OCI-LY1 (cell line): Measurements from ENCODE around the gene MYO5C.

ENCODE experiments used
- H2AFZ ChIP-seq: fragments of 200-600 bp; sonication (generic), shearing (Covaris generic); 2 replicates; pipeline ENCODE4 v1.6.0; 2014; ENCODE audit warnings: antibody characterized with exemption, mild to moderate bottlenecking, low read length
- H3F3A ChIP-seq: fragments of 200-600 bp; sonication (generic), shearing (Covaris generic); 2 replicates; pipeline ENCODE4 v1.6.0; 2014; ENCODE audit warnings: mild to moderate bottlenecking, antibody characterized with exemption, low read length, moderate library complexity; ENCODE audit not compliant: insufficient read depth
- H3K27ac ChIP-seq: fragments of 200-600 bp; sonication (generic); 2 replicates; pipeline ENCODE4 v1.5.1; 2014; ENCODE audit warnings: low read length, mixed run types, mild to moderate bottlenecking, low read depth; ENCODE audit not compliant: poor library complexity, severe bottlenecking
- H3K27me3 ChIP-seq: fragments of 200-600 bp; sonication (generic); 2 replicates; pipeline ENCODE4 v1.6.0; 2014; ENCODE audit warnings: antibody characterized with exemption, mild to moderate bottlenecking, low read length, moderate library complexity; ENCODE audit not compliant: insufficient read depth
- H3K36me3 ChIP-seq: fragments of 200-600 bp; sonication (generic); 2 replicates; pipeline ENCODE4 v1.6.1; 2014; ENCODE audit warnings: mild to moderate bottlenecking, antibody characterized with exemption, low read length, moderate library complexity, mixed read lengths; ENCODE audit not compliant: insufficient read depth
- H3K4me1 ChIP-seq: fragments of 200-600 bp; sonication (generic); 2 replicates; pipeline ENCODE4 v1.5.1; 2014; ENCODE audit warnings: mild to moderate bottlenecking, low read length, moderate library complexity; ENCODE audit not compliant: insufficient read depth, severe bottlenecking
- H3K4me2 ChIP-seq: fragments of 200-600 bp; sonication (generic), shearing (Covaris generic); 2 replicates; pipeline ENCODE4 v1.6.1; 2014; ENCODE audit warnings: low read length
- H3K4me3 ChIP-seq: fragments of 200-600 bp; sonication (generic); 2 replicates; pipeline ENCODE4 v1.5.1; 2014; ENCODE audit warnings: low read length, low read depth, mild to moderate bottlenecking, mixed read lengths; ENCODE audit not compliant: poor library complexity, severe bottlenecking
- H3K79me2 ChIP-seq: fragments of 200-600 bp; shearing (Covaris generic); 2 replicates; pipeline ENCODE4 v1.6.1; 2016; ENCODE audit warnings: mixed run types, low read length, mixed read lengths; ENCODE audit not compliant: insufficient read depth
- H3K9ac ChIP-seq: fragments of 200-600 bp; sonication (generic), shearing (Covaris generic); 2 replicates; pipeline ENCODE4 v1.6.1; 2014; ENCODE audit warnings: mild to moderate bottlenecking, low read length, mixed read lengths
- H3K9me2 ChIP-seq: fragments of 200-600 bp; sonication (generic), shearing (Covaris generic); 2 replicates; pipeline ENCODE4 v1.6.1; 2014; ENCODE audit warnings: low read depth, mild to moderate bottlenecking, low read length, mixed read lengths
- H3K9me3 ChIP-seq: fragments of 200-600 bp; shearing (Covaris generic); 2 replicates; pipeline ENCODE4 v1.6.1; 2014; ENCODE audit warnings: low read length, mixed read lengths
- H4K20me1 ChIP-seq: fragments of 200-600 bp; sonication (generic), shearing (Covaris generic); 2 replicates; pipeline ENCODE4 v1.6.0; 2016; ENCODE audit warnings: mild to moderate bottlenecking, low read length; ENCODE audit not compliant: insufficient read depth
- EZH2 ChIP-seq: fragments of 200-600 bp; sonication (generic), shearing (Covaris generic); IDR thresholded peaks from 2 replicates; pipeline ENCODE4 v1.8.0; 2017; ENCODE audit warnings: borderline replicate concordance, mixed run types, mild to moderate bottlenecking, antibody characterized with exemption, low read length, moderate library complexity, mixed read lengths
- TF ChIP-seq, protein P1 (sequence below): fragments of 200-600 bp; sonication (generic), shearing (Covaris generic); IDR thresholded peaks from 2 replicates; pipeline ENCODE4 v1.5.1; 2017; ENCODE audit warnings: mild to moderate bottlenecking, antibody characterized with exemption, low read length, moderate library complexity, mixed read lengths

Gene MYO5C

DNA sequence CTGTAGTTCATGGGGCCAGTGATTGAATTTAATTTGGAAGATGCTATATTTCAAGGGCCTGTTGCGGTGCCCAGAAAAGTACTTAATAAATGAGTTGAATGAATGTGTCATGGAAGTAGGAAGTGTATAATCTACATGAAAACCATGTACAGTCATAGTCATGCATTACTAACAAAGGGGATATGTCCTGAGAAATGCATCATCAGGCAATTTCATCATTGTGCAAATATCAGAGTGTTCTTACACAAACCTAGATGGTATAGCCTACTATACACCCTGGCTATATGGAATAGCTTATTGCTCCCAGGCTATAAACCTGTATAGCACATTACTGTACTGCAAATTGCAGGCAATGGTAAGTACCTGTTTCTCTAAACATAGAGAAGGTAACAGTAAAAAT, 10.7 kb upstream of the MYO5C start:
- Histone ChIP-seq H3K9me2 (no peaks in the 10 kb centered on the region), H3K4me2 (no peak overlapping the region), H3K79me2 (no peaks in the 10 kb centered on the region), H3K4me1 (peaks cover 17% of the 10 kb centered on the region), H3K27ac (no peak overlapping the region), H2AFZ (no peak overlapping the region), H3F3A (no peaks in the 10 kb centered on the region), H4K20me1 (no peaks in the 10 kb centered on the region), H3K9ac (no peak overlapping the region), H3K4me3 (no peak overlapping the region), H3K9me3 (no peaks in the 10 kb centered on the region), H3K27me3 (no peaks in the 10 kb centered on the region), H3K36me3 (no peaks in the 10 kb centered on the region)
- TF ChIP-seq, protein P1, sequence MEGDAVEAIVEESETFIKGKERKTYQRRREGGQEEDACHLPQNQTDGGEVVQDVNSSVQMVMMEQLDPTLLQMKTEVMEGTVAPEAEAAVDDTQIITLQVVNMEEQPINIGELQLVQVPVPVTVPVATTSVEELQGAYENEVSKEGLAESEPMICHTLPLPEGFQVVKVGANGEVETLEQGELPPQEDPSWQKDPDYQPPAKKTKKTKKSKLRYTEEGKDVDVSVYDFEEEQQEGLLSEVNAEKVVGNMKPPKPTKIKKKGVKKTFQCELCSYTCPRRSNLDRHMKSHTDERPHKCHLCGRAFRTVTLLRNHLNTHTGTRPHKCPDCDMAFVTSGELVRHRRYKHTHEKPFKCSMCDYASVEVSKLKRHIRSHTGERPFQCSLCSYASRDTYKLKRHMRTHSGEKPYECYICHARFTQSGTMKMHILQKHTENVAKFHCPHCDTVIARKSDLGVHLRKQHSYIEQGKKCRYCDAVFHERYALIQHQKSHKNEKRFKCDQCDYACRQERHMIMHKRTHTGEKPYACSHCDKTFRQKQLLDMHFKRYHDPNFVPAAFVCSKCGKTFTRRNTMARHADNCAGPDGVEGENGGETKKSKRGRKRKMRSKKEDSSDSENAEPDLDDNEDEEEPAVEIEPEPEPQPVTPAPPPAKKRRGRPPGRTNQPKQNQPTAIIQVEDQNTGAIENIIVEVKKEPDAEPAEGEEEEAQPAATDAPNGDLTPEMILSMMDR: no peak
- TF ChIP-seq EZH2: no peak

DNA sequence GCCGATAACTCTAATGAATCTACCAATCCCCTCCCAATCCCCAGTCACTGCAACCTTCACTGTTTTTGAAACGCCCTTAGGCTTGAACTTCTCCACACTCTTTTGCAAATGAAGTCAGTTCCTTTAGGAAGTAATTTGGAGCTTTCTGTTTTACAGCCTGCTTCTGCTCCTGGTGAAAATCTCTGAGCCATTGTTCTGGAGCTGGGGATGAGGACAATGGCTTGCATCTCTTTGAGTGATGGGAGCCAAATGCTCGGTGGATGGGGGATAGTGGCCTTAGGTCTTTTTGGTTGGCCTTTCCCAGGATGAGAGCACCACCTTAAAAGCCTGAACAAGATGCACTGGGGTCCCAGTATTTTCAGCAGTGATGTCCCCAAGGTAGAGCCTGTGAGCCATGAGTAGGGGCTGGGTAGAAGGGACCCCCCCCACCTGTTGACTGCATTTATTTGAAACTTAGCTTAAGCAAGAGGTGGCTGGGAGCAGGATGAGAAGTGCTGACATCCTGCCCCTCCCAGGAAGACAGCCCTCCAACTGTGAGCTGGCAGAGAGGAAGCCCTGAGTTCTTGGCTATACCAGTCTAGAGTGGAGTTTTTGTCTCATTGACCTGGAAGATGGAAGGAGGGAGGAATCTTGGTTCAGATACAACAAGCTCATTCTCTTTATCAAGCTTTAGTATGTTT, 7.6 kb upstream of the MYO5C start:
- Histone ChIP-seq H3K27me3 (no peaks in the 10 kb centered on the region), H3K9me2 (no peaks in the 10 kb centered on the region), H3K4me1 (peaks cover 5% of the 10 kb centered on the region), H3F3A (no peaks in the 10 kb centered on the region), H4K20me1 (no peaks in the 10 kb centered on the region), H3K9me3 (no peaks in the 10 kb centered on the region), H3K27ac (no peak overlapping the region), H3K4me2 (no peak overlapping the region), H3K36me3 (no peaks in the 10 kb centered on the region), H2AFZ (no peak overlapping the region), H3K79me2 (no peaks in the 10 kb centered on the region), H3K9ac (no peak overlapping the region), H3K4me3 (no peak overlapping the region)
- TF ChIP-seq EZH2: no peak
- TF ChIP-seq, protein P1: no peak

DNA sequence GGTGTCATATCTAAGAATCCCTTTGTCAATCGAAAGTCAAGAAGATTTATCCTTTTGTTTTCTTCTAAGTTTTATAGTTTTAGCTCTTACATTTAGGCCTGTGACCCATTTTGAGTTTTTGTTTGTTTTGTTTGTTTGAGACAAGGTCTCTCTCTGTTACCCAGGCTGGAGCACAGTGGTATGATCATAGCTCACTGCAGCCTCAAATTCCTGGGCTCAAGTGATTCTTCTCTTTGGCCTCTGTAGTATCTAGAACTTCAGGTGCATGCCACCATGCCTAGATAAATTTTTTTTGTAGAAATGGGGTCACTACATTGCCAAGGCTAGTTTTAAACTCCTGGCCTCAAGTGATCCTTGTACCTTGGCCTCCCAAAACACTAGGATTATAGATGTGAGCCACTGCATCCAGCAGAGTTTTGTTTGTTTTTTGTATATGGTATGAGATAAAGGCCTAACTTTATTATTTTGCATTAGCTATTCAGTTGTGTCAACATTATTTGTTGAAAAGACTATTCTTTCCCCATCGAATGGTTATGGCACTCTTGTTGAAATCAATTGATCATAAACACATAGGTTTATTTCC, 5.8 kb upstream of the MYO5C start:
- Histone ChIP-seq H2AFZ (no peak overlapping the region), H3F3A (no peaks in the 10 kb centered on the region), H3K9me3 (no peaks in the 10 kb centered on the region), H3K79me2 (no peaks in the 10 kb centered on the region), H4K20me1 (no peaks in the 10 kb centered on the region), H3K27ac (no peak overlapping the region), H3K9me2 (no peaks in the 10 kb centered on the region), H3K9ac (no peak overlapping the region), H3K27me3 (no peaks in the 10 kb centered on the region), H3K4me2 (no peak overlapping the region), H3K4me1 (no peaks in the 10 kb centered on the region), H3K36me3 (no peaks in the 10 kb centered on the region), H3K4me3 (no peak overlapping the region)
- TF ChIP-seq EZH2: no peak
- TF ChIP-seq, protein P1: no peak
